CD4-positive, alpha-beta T cell (primary cell): ENCODE measurements around the gene SNTG2. TPM values are rescaled to one million over a fixed set of nuclear protein-coding genes. Genes with fewer than 3 reads are reported as not detected.

ENCODE experiments used
- ATAC-seq: fragments of 200-7000 bp; cut with Tn5 transposase; one replicate; pipeline ENCODE4 v1.10.0; 2022; ENCODE audit warnings: mild to moderate bottlenecking; ENCODE audit not compliant: poor library complexity
- CTCF ChIA-PET: fragments of 350-600 bp; sonication (Branson Sonifier 250); formaldehyde crosslinking; loops from one replicate; lab custom pipeline; 2021; ENCODE audit warnings: antibody characterized with exemption, inconsistent platforms; lab: Charles Lee
- POLR2A ChIA-PET: fragments of 350-600 bp; sonication (Branson Sonifier 250); formaldehyde crosslinking; loops from one replicate; lab custom pipeline; 2021; ENCODE audit warnings: antibody characterized with exemption, inconsistent platforms; lab: Charles Lee
- DNase-seq, 14 experiments: peaks; one replicate each; pipeline ENCODE4 v3.0.0-alpha.2; 2013 to 2020; ENCODE audit warnings: mixed read lengths in 2 of 14
- H3K27ac ChIP-seq, 2 donors: one replicate each; pipeline versions ENCODE4 v1.5.1 to v1.7.0; 2013; ENCODE audit warnings: low read length in 2 of 2, low read depth in 1 of 2, mild to moderate bottlenecking in 1 of 2
- H3K27me3 ChIP-seq, 2 experiments: 1 replicate in 1 of 2; 2 replicates in 1 of 2; pipeline versions ENCODE4 v1.6.1 to v1.7.0; 2013; ENCODE audit warnings: low read length in 2 of 2, control low read depth in 1 of 2, mild to moderate bottlenecking in 1 of 2, moderate library complexity in 1 of 2; ENCODE audit not compliant: insufficient read depth in 2 of 2, control insufficient read depth in 1 of 2
- H3K36me3 ChIP-seq: one replicate; pipeline ENCODE4 v1.6.1; 2013; ENCODE audit warnings: low read length, control low read depth; ENCODE audit not compliant: insufficient read depth
- H3K4me1 ChIP-seq: one replicate; pipeline ENCODE4 v1.6.1; 2013; ENCODE audit warnings: low read length, control low read depth; ENCODE audit not compliant: insufficient read depth
- H3K4me3 ChIP-seq: one replicate; pipeline ENCODE4 v1.5.1; 2013; ENCODE audit warnings: mild to moderate bottlenecking, low read length, moderate library complexity
- H3K9me3 ChIP-seq, 2 experiments: 1 replicate in 1 of 2; 2 replicates in 1 of 2; pipeline versions ENCODE4 v1.6.1 to v1.7.0; 2013; ENCODE audit warnings: low read length in 2 of 2, mild to moderate bottlenecking in 2 of 2, control low read depth in 1 of 2, moderate library complexity in 1 of 2; ENCODE audit not compliant: control insufficient read depth in 1 of 2, insufficient read depth in 1 of 2
- H3K27ac Mint-ChIP-seq: one replicate; pipeline ENCODE4 v1.8.0; 2020; ENCODE audit warnings: mixed read lengths
- H3K27me3 Mint-ChIP-seq: one replicate; pipeline ENCODE4 v1.8.0; 2021; ENCODE audit warnings: mixed read lengths
- H3K36me3 Mint-ChIP-seq: one replicate; pipeline ENCODE4 v1.8.0; 2021; ENCODE audit warnings: low read depth, mixed read lengths
- H3K4me1 Mint-ChIP-seq: one replicate; pipeline ENCODE4 v1.8.0; 2021; ENCODE audit warnings: low read depth, mixed read lengths
- H3K4me3 Mint-ChIP-seq: one replicate; pipeline ENCODE4 v1.8.0; 2020; ENCODE audit warnings: mild to moderate bottlenecking, mixed read lengths
- H3K9me3 Mint-ChIP-seq: one replicate; pipeline ENCODE4 v1.8.0; 2020; ENCODE audit warnings: mixed read lengths
- CTCF ChIP-seq: fragments of 200-600 bp; IDR thresholded peaks from one replicate; pipeline ENCODE4 v1.8.0; 2022; ENCODE audit warnings: antibody characterized with exemption, mild to moderate bottlenecking
- intact Hi-C, 2 experiments: fragments of 100-400 bp; cut with DNase I in 1 of 2; cut with micrococcal nuclease in 1 of 2; formaldehyde crosslinking; loops; one replicate each; pipeline versions ENCODE4 v1.15.1 to v1.9.0; 2023 to 2025; cut with DNase I, micrococcal nuclease
- total RNA-seq, 174 experiments: library from RNA in 2 of 174; stranded (reverse) in 2 of 174; gene quantifications; one replicate each; pipeline ENCODE4 v1.2.3 and lab custom pipeline; 2021 to 2026

Gene SNTG2
- total RNA-seq, 2 experiments from 2014 or later: 1.1 to 1.5 TPM

- Histone ChIP-seq H3K27ac (no peak overlapping the region), H3K4me3 (no peak overlapping the region), H3K9me3 (peaks cover 0 to 3% of the 10 kb centered on the region in 2 experiments), H3K27me3 (no peaks in the 10 kb centered on the region), H3K36me3 (no peaks in the 10 kb centered on the region), H3K4me1 (no peaks in the 10 kb centered on the region)
- DNase-seq (no peak), ATAC-seq (no peak)
- no peak for TF ChIP-seq CTCF
- CTCF ChIA-PET: no interaction called here
- Mint-ChIP-seq H3K27me3 (no peaks in the 10 kb centered on the region), H3K36me3 (no peaks in the 10 kb centered on the region), H3K27ac (no peak overlapping the region), H3K9me3 (peaks cover 2% of the 10 kb centered on the region), H3K4me1 (peaks cover 13% of the 10 kb centered on the region), H3K4me3 (no peak overlapping the region)
- POLR2A ChIA-PET: no interaction called here
- intact Hi-C loops: no loop called here
These were observed 354.8 kb downstream of the SNTG2 start for GRCh38 chr2:1305342-1306013.

- Histone ChIP-seq H3K4me1 (no peaks in the 10 kb centered on the region), H3K4me3 (no peak overlapping the region), H3K9me3 (peaks cover 0 to 3% of the 10 kb centered on the region in 2 experiments), H3K36me3 (no peaks in the 10 kb centered on the region), H3K27ac (no peak overlapping the region), H3K27me3 (no peaks in the 10 kb centered on the region)
- TF ChIP-seq CTCF: no peak
- intact Hi-C loops: no loop called here
- Mint-ChIP-seq H3K36me3 (no peaks in the 10 kb centered on the region), H3K27me3 (no peaks in the 10 kb centered on the region), H3K9me3 (peaks cover 2% of the 10 kb centered on the region), H3K4me1 (peaks cover 13% of the 10 kb centered on the region), H3K27ac (no peak overlapping the region), H3K4me3 (no peak overlapping the region)
- ChIA-PET CTCF (no interaction called here), POLR2A (no interaction called here)
- DNase-seq (no peak), ATAC-seq (no peak)
These were observed 355.5 kb downstream of the SNTG2 start for GRCh38 chr2:1306014-1306686.

GRCh38 chr2:1306687-1307516 lies 356.3 kb downstream of the SNTG2 start:
- no peak for ATAC-seq
- no peak for TF ChIP-seq CTCF

More at GRCh38 chr2:1306687-1307516, 356.3 kb downstream of the SNTG2 start:
- ChIA-PET CTCF (no interaction called here), POLR2A (no interaction called here)
- intact Hi-C loops: no loop called here
- Histone ChIP-seq H3K27me3 (no peaks in the 10 kb centered on the region), H3K36me3 (no peaks in the 10 kb centered on the region), H3K4me3 (no peak overlapping the region), H3K27ac (no peak overlapping the region), H3K9me3 (peaks cover 0 to 3% of the 10 kb centered on the region in 2 experiments), H3K4me1 (no peaks in the 10 kb centered on the region)
- no peak overlapping the region for H3K4me3 Mint-ChIP-seq
- H3K4me1 Mint-ChIP-seq: peaks cover 13% of the 10 kb centered on the region
- H3K9me3 Mint-ChIP-seq: peaks cover 2% of the 10 kb centered on the region
- DNase-seq: no peak
- no peak overlapping the region for H3K27ac Mint-ChIP-seq
- no peaks in the 10 kb centered on the region for H3K36me3 Mint-ChIP-seq
- H3K27me3 Mint-ChIP-seq: no peaks in the 10 kb centered on the region
